ENCODE measurements around the gene GNAS-AS1. TPM values are rescaled to one million over a fixed set of nuclear protein-coding genes. Genes with fewer than 3 reads are reported as not detected.

The GNAS-AS1 gene
- total RNA-seq, 4 donors from 2014 or later, result 0.42 to 0.59 TPM; not detected in 2

- WGBS, 2 donors, result 79 to 82% methylated on average over 28 of the region's 29 CpGs
- no peaks in the 10 kb centered on the region for H3K9me3 ChIP-seq
- no peak overlapping the region for H3K27ac ChIP-seq
- no peak for TF ChIP-seq EP300 (IDR thresholded peaks at IDR 0.05)
- no peak for TF ChIP-seq CTCF (IDR thresholded peaks at IDR 0.05)
- TF ChIP-seq POLR2A (IDR thresholded peaks at IDR 0.05), result no peak
- H3K36me3 ChIP-seq, result no peaks in the 10 kb centered on the region
- no peak overlapping the region for H3K4me3 ChIP-seq
- H3K27me3 ChIP-seq, result peaks cover 0 to 20% of the 10 kb centered on the region in 2 donors
- no peaks in the 10 kb centered on the region for H3K4me1 ChIP-seq
- DNase-seq (ENCODE audit: low spot score in 2 of 2), result no peak
These were observed 56.9 kb downstream of the GNAS-AS1 start for GRCh38 chr20:58793512-58794420.

GRCh38 chr20:58792426-58792825, 58.3 kb downstream of the GNAS-AS1 start:
- H3K36me3 ChIP-seq, result no peaks in the 10 kb centered on the region
- no peaks in the 10 kb centered on the region for H3K4me1 ChIP-seq
- H3K27me3 ChIP-seq, result peaks cover 0 to 20% of the 10 kb centered on the region in 2 donors
- no peaks in the 10 kb centered on the region for H3K9me3 ChIP-seq
- H3K4me3 ChIP-seq, result no peak overlapping the region
- DNase-seq (ENCODE audit: low spot score in 2 of 2), result no peak
- no peak overlapping the region for H3K27ac ChIP-seq
- 80 to 83% methylated on average over 7 of the region's 7 CpGs for WGBS, 2 donors
- no peak for TF ChIP-seq EP300 (IDR thresholded peaks at IDR 0.05)
- no peak for TF ChIP-seq POLR2A (IDR thresholded peaks at IDR 0.05)
- no peak for TF ChIP-seq CTCF (IDR thresholded peaks at IDR 0.05)

GRCh38 chr20:58791286-58791685, 59.4 kb downstream of the GNAS-AS1 start:
- no peaks in the 10 kb centered on the region for H3K9me3 ChIP-seq
- WGBS, 2 donors, result 37 to 48% methylated on average over 7 of the region's 7 CpGs
- no peak overlapping the region for H3K4me3 ChIP-seq
- DNase-seq (ENCODE audit: low spot score in 2 of 2), result no peak
- H3K4me1 ChIP-seq, result no peaks in the 10 kb centered on the region
- H3K27me3 ChIP-seq, result peaks cover 0 to 20% of the 10 kb centered on the region in 2 donors
- TF ChIP-seq POLR2A (IDR thresholded peaks at IDR 0.05), result no peak
- TF ChIP-seq EP300 (IDR thresholded peaks at IDR 0.05), result no peak
- TF ChIP-seq CTCF (IDR thresholded peaks at IDR 0.05), result no peak
- no peaks in the 10 kb centered on the region for H3K36me3 ChIP-seq
- H3K27ac ChIP-seq, result no peak overlapping the region

GRCh38 chr20:58790454-58790853, 60.2 kb downstream of the GNAS-AS1 start:
- TF ChIP-seq POLR2A (IDR thresholded peaks at IDR 0.05), result no peak
- no peak for TF ChIP-seq EP300 (IDR thresholded peaks at IDR 0.05)
- no peak for TF ChIP-seq CTCF (IDR thresholded peaks at IDR 0.05)
- DNase-seq (ENCODE audit: low spot score in 2 of 2), result no peak
- 66 to 74% methylated on average over 10 of the region's 10 CpGs for WGBS, 2 donors

GRCh38 chr20:58788896-58789544, 61.7 kb downstream of the GNAS-AS1 start:
- DNase-seq (ENCODE audit: low spot score in 2 of 2), result no peak
- H3K27me3 ChIP-seq, result peaks cover 0 to 15% of the 10 kb centered on the region in 2 donors
- no peaks in the 10 kb centered on the region for H3K9me3 ChIP-seq
- WGBS, 2 donors, result 76 to 79% methylated on average over 15 of the region's 15 CpGs
- no peak overlapping the region for H3K4me3 ChIP-seq
- H3K27ac ChIP-seq, result no peak overlapping the region
- no peaks in the 10 kb centered on the region for H3K4me1 ChIP-seq
- TF ChIP-seq POLR2A (IDR thresholded peaks at IDR 0.05) (no peak), EP300 (IDR thresholded peaks at IDR 0.05) (no peak), CTCF (IDR thresholded peaks at IDR 0.05) (no peak)
- no peaks in the 10 kb centered on the region for H3K36me3 ChIP-seq

More at GRCh38 chr20:58790454-58790853, 60.2 kb downstream of the GNAS-AS1 start:
- no peaks in the 10 kb centered on the region for H3K36me3 ChIP-seq
- H3K9me3 ChIP-seq, result no peaks in the 10 kb centered on the region
- no peak overlapping the region for H3K4me3 ChIP-seq
- no peak overlapping the region for H3K27ac ChIP-seq
- H3K27me3 ChIP-seq, result peaks cover 0 to 20% of the 10 kb centered on the region in 2 donors
- H3K4me1 ChIP-seq, result no peaks in the 10 kb centered on the region
